ENCODE data around the gene CEP85. TPM values are rescaled to one million over a fixed set of nuclear protein-coding genes. Genes with fewer than 3 reads are reported as not detected.

The CEP85 gene
- total and polyA plus RNA-seq, 2 of the 13 experiments (the other 11 are each of a cell fraction or from before 2014, with no cell fraction given), result 16.1 to 26.7 TPM

DNA sequence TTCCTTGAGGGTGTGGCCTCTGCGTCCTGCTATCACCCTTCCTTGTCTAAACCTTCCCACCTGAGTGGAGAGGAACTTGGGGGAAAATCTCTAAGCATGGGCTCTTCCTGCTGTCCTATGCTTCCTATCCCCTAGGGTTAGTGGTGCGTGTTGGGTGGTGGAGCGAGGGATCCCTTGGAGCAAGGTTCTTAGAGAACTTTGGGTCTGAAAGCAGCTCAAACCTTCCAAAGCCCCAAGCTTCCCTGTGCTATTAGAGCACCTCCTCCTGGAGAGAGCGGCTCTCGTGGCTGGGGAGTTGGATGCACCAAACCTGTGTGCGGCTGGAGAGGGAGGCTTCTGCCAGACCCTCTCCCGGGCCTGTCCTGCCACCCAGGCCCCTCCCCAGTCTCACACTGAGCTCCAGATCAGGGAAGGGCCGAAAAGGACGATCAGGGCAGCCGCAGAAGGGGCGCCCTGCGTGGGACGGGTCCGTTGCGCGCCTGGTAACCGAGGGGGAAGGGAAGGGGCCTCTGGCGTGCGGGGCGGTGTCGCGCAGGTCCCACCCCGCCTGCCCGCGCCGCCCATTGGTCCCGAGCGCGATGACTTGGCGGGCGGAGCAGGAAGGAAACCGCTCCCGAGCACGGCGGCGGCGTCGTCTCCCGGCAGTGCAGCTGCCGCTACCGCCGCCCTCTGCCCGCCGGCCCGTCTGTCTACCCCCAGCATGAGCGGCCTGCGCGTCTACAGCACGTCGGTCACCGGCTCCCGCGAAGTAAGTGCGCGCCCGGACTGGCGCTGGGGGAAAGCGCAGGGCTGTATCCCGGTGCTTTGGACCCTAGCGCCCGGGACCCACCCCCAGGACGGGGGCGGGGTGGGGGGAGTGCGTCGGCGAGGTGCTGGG is 45.7 kb downstream of the CEP85 start, which contains the start of gene SH3BGRL3 (continued):
- TF ChIP-seq, protein P1, sequence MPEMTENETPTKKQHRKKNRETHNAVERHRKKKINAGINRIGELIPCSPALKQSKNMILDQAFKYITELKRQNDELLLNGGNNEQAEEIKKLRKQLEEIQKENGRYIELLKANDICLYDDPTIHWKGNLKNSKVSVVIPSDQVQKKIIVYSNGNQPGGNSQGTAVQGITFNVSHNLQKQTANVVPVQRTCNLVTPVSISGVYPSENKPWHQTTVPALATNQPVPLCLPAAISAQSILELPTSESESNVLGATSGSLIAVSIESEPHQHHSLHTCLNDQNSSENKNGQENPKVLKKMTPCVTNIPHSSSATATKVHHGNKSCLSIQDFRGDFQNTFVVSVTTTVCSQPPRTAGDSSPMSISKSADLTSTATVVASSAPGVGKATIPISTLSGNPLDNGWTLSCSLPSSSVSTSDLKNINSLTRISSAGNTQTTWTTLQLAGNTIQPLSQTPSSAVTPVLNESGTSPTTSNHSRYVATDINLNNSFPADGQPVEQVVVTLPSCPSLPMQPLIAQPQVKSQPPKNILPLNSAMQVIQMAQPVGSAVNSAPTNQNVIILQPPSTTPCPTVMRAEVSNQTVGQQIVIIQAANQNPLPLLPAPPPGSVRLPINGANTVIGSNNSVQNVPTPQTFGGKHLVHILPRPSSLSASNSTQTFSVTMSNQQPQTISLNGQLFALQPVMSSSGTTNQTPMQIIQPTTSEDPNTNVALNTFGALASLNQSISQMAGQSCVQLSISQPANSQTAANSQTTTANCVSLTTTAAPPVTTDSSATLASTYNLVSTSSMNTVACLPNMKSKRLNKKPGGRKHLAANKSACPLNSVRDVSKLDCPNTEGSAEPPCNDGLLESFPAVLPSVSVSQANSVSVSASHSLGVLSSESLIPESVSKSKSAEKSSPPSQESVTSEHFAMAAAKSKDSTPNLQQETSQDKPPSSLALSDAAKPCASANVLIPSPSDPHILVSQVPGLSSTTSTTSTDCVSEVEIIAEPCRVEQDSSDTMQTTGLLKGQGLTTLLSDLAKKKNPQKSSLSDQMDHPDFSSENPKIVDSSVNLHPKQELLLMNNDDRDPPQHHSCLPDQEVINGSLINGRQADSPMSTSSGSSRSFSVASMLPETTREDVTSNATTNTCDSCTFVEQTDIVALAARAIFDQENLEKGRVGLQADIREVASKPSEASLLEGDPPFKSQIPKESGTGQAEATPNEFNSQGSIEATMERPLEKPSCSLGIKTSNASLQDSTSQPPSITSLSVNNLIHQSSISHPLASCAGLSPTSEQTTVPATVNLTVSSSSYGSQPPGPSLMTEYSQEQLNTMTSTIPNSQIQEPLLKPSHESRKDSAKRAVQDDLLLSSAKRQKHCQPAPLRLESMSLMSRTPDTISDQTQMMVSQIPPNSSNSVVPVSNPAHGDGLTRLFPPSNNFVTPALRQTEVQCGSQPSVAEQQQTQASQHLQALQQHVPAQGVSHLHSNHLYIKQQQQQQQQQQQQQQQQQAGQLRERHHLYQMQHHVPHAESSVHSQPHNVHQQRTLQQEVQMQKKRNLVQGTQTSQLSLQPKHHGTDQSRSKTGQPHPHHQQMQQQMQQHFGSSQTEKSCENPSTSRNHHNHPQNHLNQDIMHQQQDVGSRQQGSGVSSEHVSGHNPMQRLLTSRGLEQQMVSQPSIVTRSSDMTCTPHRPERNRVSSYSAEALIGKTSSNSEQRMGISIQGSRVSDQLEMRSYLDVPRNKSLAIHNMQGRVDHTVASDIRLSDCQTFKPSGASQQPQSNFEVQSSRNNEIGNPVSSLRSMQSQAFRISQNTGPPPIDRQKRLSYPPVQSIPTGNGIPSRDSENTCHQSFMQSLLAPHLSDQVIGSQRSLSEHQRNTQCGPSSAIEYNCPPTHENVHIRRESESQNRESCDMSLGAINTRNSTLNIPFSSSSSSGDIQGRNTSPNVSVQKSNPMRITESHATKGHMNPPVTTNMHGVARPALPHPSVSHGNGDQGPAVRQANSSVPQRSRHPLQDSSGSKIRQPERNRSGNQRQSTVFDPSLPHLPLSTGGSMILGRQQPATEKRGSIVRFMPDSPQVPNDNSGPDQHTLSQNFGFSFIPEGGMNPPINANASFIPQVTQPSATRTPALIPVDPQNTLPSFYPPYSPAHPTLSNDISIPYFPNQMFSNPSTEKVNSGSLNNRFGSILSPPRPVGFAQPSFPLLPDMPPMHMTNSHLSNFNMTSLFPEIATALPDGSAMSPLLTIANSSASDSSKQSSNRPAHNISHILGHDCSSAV (CRISPR knock-in tag; IDR thresholded peaks at IDR 0.05; ENCODE audit: borderline replicate concordance), result no peak
- TF ChIP-seq KLF6 (CRISPR knock-in tag; IDR thresholded peaks at IDR 0.05), result no peak
- TF ChIP-seq, protein P2, sequence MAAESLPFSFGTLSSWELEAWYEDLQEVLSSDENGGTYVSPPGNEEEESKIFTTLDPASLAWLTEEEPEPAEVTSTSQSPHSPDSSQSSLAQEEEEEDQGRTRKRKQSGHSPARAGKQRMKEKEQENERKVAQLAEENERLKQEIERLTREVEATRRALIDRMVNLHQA (CRISPR knock-in tag; IDR thresholded peaks at IDR 0.05), result no peak
- no peak for TF ChIP-seq ZC3H4 (CRISPR knock-in tag; IDR thresholded peaks at IDR 0.05; ENCODE audit: borderline replicate concordance)
- TF ChIP-seq ZNF879 (CRISPR knock-in tag; IDR thresholded peaks at IDR 0.05), result peak; percentile 91
- no peak for TF ChIP-seq ZNF577 (CRISPR knock-in tag; IDR thresholded peaks at IDR 0.05; ENCODE audit: borderline replicate concordance, low read depth)
- TF ChIP-seq ZNF567 (CRISPR knock-in tag; IDR thresholded peaks at IDR 0.05; ENCODE audit: borderline replicate concordance), result no peak
- 0 out of 2 replicates have a peak, but pooled peaks have one; percentile 55 for TF ChIP-seq CENPT (CRISPR knock-in tag; IDR thresholded peaks at IDR 0.05; ENCODE audit: low read depth)
- TF ChIP-seq ZKSCAN1 (IDR thresholded peaks at IDR 0.05; ENCODE audit: low read length), result no peak
- TF ChIP-seq, protein P3, sequence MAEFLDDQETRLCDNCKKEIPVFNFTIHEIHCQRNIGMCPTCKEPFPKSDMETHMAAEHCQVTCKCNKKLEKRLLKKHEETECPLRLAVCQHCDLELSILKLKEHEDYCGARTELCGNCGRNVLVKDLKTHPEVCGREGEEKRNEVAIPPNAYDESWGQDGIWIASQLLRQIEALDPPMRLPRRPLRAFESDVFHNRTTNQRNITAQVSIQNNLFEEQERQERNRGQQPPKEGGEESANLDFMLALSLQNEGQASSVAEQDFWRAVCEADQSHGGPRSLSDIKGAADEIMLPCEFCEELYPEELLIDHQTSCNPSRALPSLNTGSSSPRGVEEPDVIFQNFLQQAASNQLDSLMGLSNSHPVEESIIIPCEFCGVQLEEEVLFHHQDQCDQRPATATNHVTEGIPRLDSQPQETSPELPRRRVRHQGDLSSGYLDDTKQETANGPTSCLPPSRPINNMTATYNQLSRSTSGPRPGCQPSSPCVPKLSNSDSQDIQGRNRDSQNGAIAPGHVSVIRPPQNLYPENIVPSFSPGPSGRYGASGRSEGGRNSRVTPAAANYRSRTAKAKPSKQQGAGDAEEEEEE (CRISPR knock-in tag; IDR thresholded peaks at IDR 0.05; ENCODE audit: borderline replicate concordance), result no peak
- TF ChIP-seq, protein P4, sequence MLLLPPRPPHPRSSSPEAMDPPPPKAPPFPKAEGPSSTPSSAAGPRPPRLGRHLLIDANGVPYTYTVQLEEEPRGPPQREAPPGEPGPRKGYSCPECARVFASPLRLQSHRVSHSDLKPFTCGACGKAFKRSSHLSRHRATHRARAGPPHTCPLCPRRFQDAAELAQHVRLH (CRISPR knock-in tag; IDR thresholded peaks at IDR 0.05; ENCODE audit: borderline replicate concordance, low read depth), result peak; percentile 57; the same call in 1 of the 2 replicates
- no peak for TF ChIP-seq PLRG1 (conservative IDR thresholded peaks at IDR 0.05)
- no peak for TF ChIP-seq HMG20A (CRISPR knock-in tag; IDR thresholded peaks at IDR 0.05; ENCODE audit: borderline replicate concordance)
- TF ChIP-seq ZSCAN22 (CRISPR knock-in tag; IDR thresholded peaks at IDR 0.05), result peak; percentile 22; the same call in 1 of the 2 replicates
- TF ChIP-seq, protein P5, sequence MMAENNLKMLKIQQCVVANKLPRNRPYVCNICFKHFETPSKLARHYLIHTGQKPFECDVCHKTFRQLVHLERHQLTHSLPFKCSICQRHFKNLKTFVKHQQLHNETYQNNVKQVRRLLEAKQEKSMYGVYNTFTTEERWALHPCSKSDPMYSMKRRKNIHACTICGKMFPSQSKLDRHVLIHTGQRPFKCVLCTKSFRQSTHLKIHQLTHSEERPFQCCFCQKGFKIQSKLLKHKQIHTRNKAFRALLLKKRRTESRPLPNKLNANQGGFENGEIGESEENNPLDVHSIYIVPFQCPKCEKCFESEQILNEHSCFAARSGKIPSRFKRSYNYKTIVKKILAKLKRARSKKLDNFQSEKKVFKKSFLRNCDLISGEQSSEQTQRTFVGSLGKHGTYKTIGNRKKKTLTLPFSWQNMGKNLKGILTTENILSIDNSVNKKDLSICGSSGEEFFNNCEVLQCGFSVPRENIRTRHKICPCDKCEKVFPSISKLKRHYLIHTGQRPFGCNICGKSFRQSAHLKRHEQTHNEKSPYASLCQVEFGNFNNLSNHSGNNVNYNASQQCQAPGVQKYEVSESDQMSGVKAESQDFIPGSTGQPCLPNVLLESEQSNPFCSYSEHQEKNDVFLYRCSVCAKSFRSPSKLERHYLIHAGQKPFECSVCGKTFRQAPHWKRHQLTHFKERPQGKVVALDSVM (CRISPR knock-in tag; IDR thresholded peaks at IDR 0.05), result no peak
- peak; percentile 47 for TF ChIP-seq ASH2L (IDR thresholded peaks at IDR 0.05; ENCODE audit: insufficient read length, low read depth, low read length)

Data from HepG2 (cell line).